Activated CD8-positive, alpha-beta memory T cell treated with anti-CD3 and anti-CD28 coated beads, Interleukin-2, amount 50 U/mL, for 1 hour (primary cell): ENCODE results near the gene MCC.

ENCODE experiments used
- DNase-seq: peaks from one replicate; pipeline ENCODE4 v3.0.0-alpha.2; 2020; ENCODE audit errors: extremely low read depth

MCC gene

GRCh38 chr5:113367586-113367985, 120.7 kb downstream of the MCC start:
- DNase-seq, result no peak

- DNase-seq, result no peak
Observed at GRCh38 chr5:113364466-113364865, 123.8 kb downstream of the MCC start.

- DNase-seq, result no peak
Observed at GRCh38 chr5:113361701-113362100, 126.6 kb downstream of the MCC start.

- DNase-seq, result no peak
Observed at GRCh38 chr5:113359419-113359818, 128.8 kb downstream of the MCC start.

GRCh38 chr5:113358696-113359095, 129.6 kb downstream of the MCC start:
- DNase-seq, result no peak

- no peak for DNase-seq
Observed at GRCh38 chr5:113357696-113358476, 130.4 kb downstream of the MCC start.

GRCh38 chr5:113356487-113356886, 131.8 kb downstream of the MCC start:
- no peak for DNase-seq

- DNase-seq, result no peak
Observed at GRCh38 chr5:113354055-113354454, 134.2 kb downstream of the MCC start.

- no peak for DNase-seq
Observed at GRCh38 chr5:113347572-113347971, 140.7 kb downstream of the MCC start.

GRCh38 chr5:113344973-113345940, 143.0 kb downstream of the MCC start:
- no peak for DNase-seq

GRCh38 chr5:113343343-113343742, 144.9 kb downstream of the MCC start:
- DNase-seq, result no peak

GRCh38 chr5:113340537-113340936, 147.7 kb downstream of the MCC start:
- no peak for DNase-seq

- DNase-seq, result no peak
Observed at GRCh38 chr5:113338628-113339027, 149.6 kb downstream of the MCC start.

- DNase-seq, result no peak
Observed at GRCh38 chr5:113337515-113338415, 150.5 kb downstream of the MCC start.

GRCh38 chr5:113336975-113337374, 151.3 kb downstream of the MCC start:
- no peak for DNase-seq

GRCh38 chr5:113333411-113333810, 154.8 kb downstream of the MCC start:
- DNase-seq, result no peak

- no peak for DNase-seq
Observed at GRCh38 chr5:113331209-113331551, 157.1 kb downstream of the MCC start.

- DNase-seq, result no peak
Observed at GRCh38 chr5:113330533-113331208, 157.6 kb downstream of the MCC start.

GRCh38 chr5:113329981-113330380, 158.3 kb downstream of the MCC start:
- no peak for DNase-seq

GRCh38 chr5:113325054-113325453, 163.2 kb downstream of the MCC start:
- DNase-seq, result no peak

- DNase-seq, result no peak
Observed at GRCh38 chr5:113321276-113321675, 167.0 kb downstream of the MCC start.
